GM12891 (cell line): Measurements from ENCODE around the gene RNFT2.

Experiments used
- PAX5 ChIP-seq: IDR thresholded peaks from 2 replicates; pipeline ENCODE4 v1.6.1; 2011; ENCODE audit warnings: low read length, moderate library complexity, mild to moderate bottlenecking; ENCODE audit not compliant: insufficient read depth, severe bottlenecking
- POLR2A ChIP-seq: IDR thresholded peaks from 2 replicates; pipeline ENCODE4 v1.6.1; 2011; ENCODE audit warnings: low read depth, low read length, control low read depth
- TAF1 ChIP-seq: IDR thresholded peaks from 2 replicates; pipeline ENCODE4 v1.6.1; 2011; ENCODE audit warnings: low read depth, low read length, control low read depth

DNA sequence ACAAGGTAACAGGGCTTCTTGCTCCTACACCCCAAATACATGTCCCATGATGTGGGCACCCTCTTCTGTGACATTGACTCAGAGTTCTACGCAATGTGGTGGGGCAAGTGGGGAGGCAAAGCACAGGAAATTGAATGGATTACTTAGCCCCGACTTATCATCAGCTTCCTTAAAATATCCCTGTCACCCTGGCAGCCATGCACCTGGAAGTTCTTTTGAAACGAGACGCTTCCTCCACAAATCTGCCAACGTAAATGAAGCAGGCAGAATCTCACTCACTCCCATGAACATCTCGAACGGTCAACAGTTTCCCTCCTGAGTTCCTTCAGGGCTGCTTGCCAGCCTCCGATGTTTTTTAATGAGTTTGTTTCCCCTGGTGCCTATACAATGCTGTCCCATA lies 33.5 kb downstream of the RNFT2 start:
- no peak for TF ChIP-seq TAF1
- TF ChIP-seq POLR2A: no peak
- no peak for TF ChIP-seq PAX5
